ENCODE measurements around the gene LONRF2.
A peak's percentile ranks its signal among the peaks of the same experiment; 100 is the strongest.

The LONRF2 gene

DNA sequence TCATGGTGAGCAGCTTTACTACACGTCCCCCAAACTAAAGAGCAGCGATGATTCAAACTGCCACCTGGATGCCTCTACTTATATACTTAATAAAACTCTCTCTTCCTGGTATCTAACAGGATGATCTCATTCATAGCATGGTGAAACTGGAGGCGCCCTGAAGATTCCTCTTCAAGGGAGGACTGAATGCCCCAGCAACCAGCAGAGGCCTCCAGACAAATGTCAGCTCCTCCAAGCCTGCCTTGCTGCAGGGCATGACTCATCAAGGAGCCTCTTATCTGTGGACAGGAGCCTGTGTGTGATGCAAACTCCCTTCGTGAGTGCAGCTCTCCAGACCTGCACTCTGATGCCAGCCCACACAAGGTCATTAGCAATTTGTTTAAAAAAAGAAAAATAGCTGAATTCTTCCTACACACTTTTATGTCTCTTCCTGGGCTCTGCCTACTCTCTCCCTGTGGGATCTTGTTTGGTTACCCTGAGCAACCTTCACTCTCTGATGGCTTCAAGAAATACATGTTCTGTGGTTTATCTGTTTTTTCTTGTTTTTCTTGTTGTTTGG, 30.2 kb downstream of the LONRF2 start:
- POLR2A ChIA-PET (ENCODE audit: low non-redundant PET): no interaction called here

DNA sequence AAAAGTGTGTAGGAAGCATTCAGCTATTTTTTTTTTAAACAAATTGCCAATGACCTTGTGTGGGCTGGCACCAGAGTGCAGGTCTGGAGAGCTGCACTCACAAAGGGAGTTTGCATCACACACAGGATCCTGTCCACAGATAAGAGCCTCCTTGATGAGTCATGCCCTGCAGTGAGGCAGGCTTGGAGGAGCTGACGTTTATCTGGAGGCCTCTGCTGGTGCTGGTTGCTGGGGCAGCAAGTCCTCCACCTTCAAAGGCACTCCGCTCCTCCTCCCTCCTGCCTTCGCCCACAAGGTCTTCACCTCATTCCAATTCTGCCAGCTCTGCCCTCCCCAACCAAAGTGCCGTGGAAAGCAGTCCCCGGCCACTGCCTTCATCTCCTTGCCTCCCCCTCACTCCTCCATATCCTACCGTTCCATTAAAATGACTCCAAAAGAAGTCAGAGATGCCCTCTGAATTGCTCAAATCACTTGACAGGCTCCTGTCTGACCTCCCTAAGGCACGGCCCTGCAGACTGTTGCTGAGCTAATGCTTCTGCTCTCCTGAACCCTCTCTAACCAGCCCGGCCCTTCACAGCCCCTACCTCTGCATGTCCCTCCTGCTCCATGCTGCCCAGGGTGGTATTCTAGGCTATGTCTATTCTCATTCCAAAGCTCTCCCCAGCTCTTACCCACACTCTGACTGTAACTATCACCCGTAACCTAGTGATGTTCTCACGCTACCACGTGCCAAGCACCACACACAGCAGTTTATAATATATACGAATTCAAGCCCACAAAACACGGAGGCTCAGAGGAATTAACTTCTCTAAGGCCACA, 30.9 kb downstream of the LONRF2 start:
- ChIA-PET POLR2A (ENCODE audit: low non-redundant PET) (no interaction called here), CTCF (interaction anchor here (0.6 to 1.4 kb wide), 4 partner anchors 28 to 125 kb away, joined by 3 to 4 read pairs (median 4); no protein-coding TSS in a partner anchor)
- H3K27ac ChIP-seq: peak overlapping the region; percentile 30
- TF ChIP-seq, protein P1, sequence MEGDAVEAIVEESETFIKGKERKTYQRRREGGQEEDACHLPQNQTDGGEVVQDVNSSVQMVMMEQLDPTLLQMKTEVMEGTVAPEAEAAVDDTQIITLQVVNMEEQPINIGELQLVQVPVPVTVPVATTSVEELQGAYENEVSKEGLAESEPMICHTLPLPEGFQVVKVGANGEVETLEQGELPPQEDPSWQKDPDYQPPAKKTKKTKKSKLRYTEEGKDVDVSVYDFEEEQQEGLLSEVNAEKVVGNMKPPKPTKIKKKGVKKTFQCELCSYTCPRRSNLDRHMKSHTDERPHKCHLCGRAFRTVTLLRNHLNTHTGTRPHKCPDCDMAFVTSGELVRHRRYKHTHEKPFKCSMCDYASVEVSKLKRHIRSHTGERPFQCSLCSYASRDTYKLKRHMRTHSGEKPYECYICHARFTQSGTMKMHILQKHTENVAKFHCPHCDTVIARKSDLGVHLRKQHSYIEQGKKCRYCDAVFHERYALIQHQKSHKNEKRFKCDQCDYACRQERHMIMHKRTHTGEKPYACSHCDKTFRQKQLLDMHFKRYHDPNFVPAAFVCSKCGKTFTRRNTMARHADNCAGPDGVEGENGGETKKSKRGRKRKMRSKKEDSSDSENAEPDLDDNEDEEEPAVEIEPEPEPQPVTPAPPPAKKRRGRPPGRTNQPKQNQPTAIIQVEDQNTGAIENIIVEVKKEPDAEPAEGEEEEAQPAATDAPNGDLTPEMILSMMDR (conservative IDR thresholded peaks at IDR 0.05; ENCODE audit: low read depth): no peak
- peak; percentile 75 for DNase-seq (ENCODE audit: low spot score)

More for the DNA sequence above, 30.2 kb downstream of the LONRF2 start:
- H3K27ac ChIP-seq: peak overlapping the region; percentile 30
- CTCF ChIA-PET: interaction anchor here (0.6 to 1.4 kb wide), 5 partner anchors 11 to 926 kb away, joined by 3 to 4 read pairs (median 4); no protein-coding TSS in a partner anchor
- peak; percentile 74 for DNase-seq (ENCODE audit: low spot score)
- TF ChIP-seq, protein P1 (conservative IDR thresholded peaks at IDR 0.05; ENCODE audit: low read depth): no peak

DNA sequence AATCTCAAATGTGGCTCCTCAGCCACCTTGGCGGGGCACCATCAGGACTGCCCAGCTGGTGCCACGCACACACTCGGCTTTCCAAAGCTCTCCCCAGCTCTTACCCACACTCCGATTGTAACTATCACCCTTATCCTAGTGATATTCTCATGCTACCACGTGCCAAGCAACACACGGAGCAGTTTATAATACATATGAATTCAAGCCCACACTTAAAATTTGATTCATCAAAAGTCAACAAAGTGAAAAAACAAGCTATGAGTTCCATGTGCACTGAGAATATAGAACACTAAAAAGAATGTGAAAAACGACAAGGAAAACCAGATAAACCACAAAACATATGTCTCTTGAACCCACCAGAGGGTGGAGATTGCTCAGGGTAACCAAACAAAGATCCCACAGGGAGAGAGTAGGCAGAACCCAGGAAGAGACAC, 31.6 kb downstream of the LONRF2 start:
- TF ChIP-seq, protein P1 (conservative IDR thresholded peaks at IDR 0.05; ENCODE audit: low read depth): no peak
- POLR2A ChIA-PET (ENCODE audit: low non-redundant PET): no interaction called here
- peak overlapping the region; percentile 30; the same call in 1 of the 2 replicates for H3K27ac ChIP-seq
- CTCF ChIA-PET: interaction anchor here (0.6 to 1.2 kb wide), 2 partner anchors 14 to 90 kb away, joined by 3 read pairs; no protein-coding TSS in a partner anchor
- no peak for DNase-seq (ENCODE audit: low spot score)

DNA sequence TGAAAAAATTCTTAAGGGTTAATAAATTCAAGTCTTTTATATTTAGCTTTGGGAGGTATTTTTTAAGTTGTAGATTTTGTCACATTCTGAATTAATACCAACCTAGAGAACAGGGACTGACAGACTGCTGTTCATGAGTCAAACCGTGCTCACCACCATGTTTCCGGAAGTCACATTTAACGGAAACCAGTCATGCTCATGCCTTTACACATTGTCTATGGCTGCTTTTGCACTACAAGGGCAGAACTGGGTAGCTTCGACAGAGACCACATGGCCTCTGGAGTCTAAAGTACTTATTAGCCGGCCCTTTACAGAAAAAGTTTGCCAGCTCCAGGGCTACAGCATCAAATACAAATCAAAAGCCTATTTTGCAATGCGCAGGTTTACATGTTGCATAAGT, 33.3 kb downstream of the LONRF2 start:
- CTCF ChIA-PET: no interaction called here
- no peak for DNase-seq (ENCODE audit: low spot score)
- TF ChIP-seq, protein P1 (conservative IDR thresholded peaks at IDR 0.05; ENCODE audit: low read depth): no peak
- POLR2A ChIA-PET (ENCODE audit: low non-redundant PET): no interaction called here
- no peak overlapping the region for H3K27ac ChIP-seq

DNA sequence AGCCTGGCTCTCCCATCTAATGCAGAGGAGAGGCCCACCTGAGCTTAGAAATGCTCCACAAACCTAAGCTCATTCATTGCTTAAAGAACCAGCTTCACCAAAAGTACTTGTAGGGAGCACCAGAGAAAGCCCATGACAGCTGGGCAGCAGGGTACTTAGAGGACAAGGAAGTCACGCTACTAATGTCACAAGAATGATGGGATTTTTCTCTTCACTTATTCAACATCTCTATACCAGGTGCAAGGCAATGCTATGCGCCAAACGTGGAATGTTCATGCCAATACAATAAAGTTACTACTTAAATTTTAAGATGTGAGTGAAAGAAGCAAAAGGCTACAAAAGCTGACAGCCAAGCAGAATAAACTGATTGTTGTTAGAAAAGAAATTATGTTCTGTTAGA, 36.0 kb downstream of the LONRF2 start:
- ChIA-PET CTCF (interaction anchor here (0.6 kb wide), 1 partner anchor 18 kb away, joined by 5 read pairs; no protein-coding TSS in a partner anchor), POLR2A (ENCODE audit: low non-redundant PET) (no interaction called here)
- no peak overlapping the region for H3K27ac ChIP-seq
- TF ChIP-seq, protein P1 (conservative IDR thresholded peaks at IDR 0.05; ENCODE audit: low read depth): no peak
- no peak for DNase-seq (ENCODE audit: low spot score)

DNA sequence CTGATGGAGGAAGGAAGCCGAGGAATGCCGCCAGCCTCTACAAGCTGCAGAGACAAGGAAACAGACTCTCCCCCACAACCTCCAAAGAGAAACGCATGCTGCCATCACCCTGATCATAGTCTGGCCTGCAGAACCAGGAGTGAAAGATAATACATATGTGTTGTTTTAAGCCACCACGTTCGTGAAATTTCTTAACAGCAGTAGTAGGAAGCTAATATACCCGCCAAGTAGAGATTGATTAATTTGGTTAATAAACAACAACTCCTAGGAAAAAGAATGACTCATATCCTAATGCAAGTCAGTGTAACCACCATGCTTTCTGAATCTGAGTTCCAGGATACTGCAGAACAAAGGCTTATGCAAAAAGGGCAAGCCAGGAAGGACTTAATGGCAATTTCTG, 36.6 kb downstream of the LONRF2 start:
- TF ChIP-seq, protein P1 (conservative IDR thresholded peaks at IDR 0.05; ENCODE audit: low read depth): no peak
- no peak overlapping the region for H3K27ac ChIP-seq
- no peak for DNase-seq (ENCODE audit: low spot score)
- ChIA-PET POLR2A (ENCODE audit: low non-redundant PET) (no interaction called here), CTCF (interaction anchor here (0.6 kb wide), 1 partner anchor 17 kb away, joined by 5 read pairs; no protein-coding TSS in a partner anchor)
